Ascending aorta (tissue), 2 donors: ENCODE results near the gene FAM53B. TPM values are rescaled to one million over a fixed set of nuclear protein-coding genes. Genes with fewer than 3 reads are reported as not detected.

Experiments
- DNase-seq, 2 donors: peaks; one replicate each; pipeline ENCODE4 v3.0.0-alpha.2; 2019; ENCODE audit warnings: low spot score in 2 of 2
- H3K27ac ChIP-seq, 2 donors: fragments of 200-600 bp; sonication (generic); one replicate each; pipeline ENCODE4 v1.5.1; 2016 to 2017; ENCODE audit warnings: mild to moderate bottlenecking in 1 of 2
- H3K27me3 ChIP-seq: fragments of 200-600 bp; sonication (generic); one replicate; pipeline ENCODE4 v1.5.1; 2017
- H3K36me3 ChIP-seq, 2 donors: fragments of 200-600 bp; sonication (generic); one replicate each; pipeline ENCODE4 v1.5.1; 2016
- H3K4me1 ChIP-seq, 2 donors: fragments of 200-600 bp; sonication (generic); one replicate each; pipeline ENCODE4 v1.5.1; 2016 to 2017; ENCODE audit warnings: mild to moderate bottlenecking in 1 of 2
- H3K4me3 ChIP-seq, 2 donors: fragments of 200-600 bp; sonication (generic); one replicate each; pipeline ENCODE4 v1.5.1; 2016 to 2017; ENCODE audit warnings: mild to moderate bottlenecking in 1 of 2
- H3K9me3 ChIP-seq, 2 donors: fragments of 200-600 bp; sonication (generic); one replicate each; pipeline ENCODE4 v1.5.1; 2016
- CTCF ChIP-seq, 3 experiments: fragments of 200-600 bp in 2 of 3; fragments of 450-650 bp in 1 of 3; sonication (generic) in 2 of 3; IDR thresholded peaks; one replicate each; pipeline ENCODE4 v1.5.1; 2016 to 2019; ENCODE audit warnings: antibody characterized with exemption in 3 of 3, mild to moderate bottlenecking in 1 of 3, moderate library complexity in 1 of 3
- intact Hi-C: fragments of 100-400 bp; cut with DNase I; formaldehyde crosslinking; loops from one replicate; pipeline ENCODE4 v1.15.1; 2023
- total RNA-seq: library from RNA; depleted of rRNA; stranded (reverse); fragments of >200 nt; gene quantifications from one replicate; pipeline ENCODE4 v1.1.0, GENCODE V29; 2016

Gene FAM53B
- total RNA-seq, 1 donor from 2014 or later = 52.5 TPM

GRCh38 chr10:124683814-124684213 is 60.4 kb downstream of the FAM53B start:
- H3K9me3 ChIP-seq = no peaks in the 10 kb centered on the region
- H3K27ac ChIP-seq = peak overlapping the region in 1 of 2 donors; percentile 19
- no peak for TF ChIP-seq CTCF (IDR thresholded peaks at IDR 0.05)
- no peaks in the 10 kb centered on the region for H3K27me3 ChIP-seq
- H3K36me3 ChIP-seq = peaks cover 11 to 17% of the 10 kb centered on the region in 2 donors
- no peak overlapping the region for H3K4me3 ChIP-seq
- H3K4me1 ChIP-seq = peaks cover 0 to 12% of the 10 kb centered on the region in 2 donors
- intact Hi-C loops = no loop called here
- DNase-seq = no peak

- Histone ChIP-seq H3K27ac (no peak overlapping the region), H3K4me1 (peaks cover 3 to 14% of the 10 kb centered on the region in 2 donors), H3K27me3 (no peaks in the 10 kb centered on the region), H3K36me3 (peaks cover 11 to 23% of the 10 kb centered on the region in 2 donors), H3K4me3 (no peak overlapping the region), H3K9me3 (no peaks in the 10 kb centered on the region)
- no peak for TF ChIP-seq CTCF (IDR thresholded peaks at IDR 0.05)
- DNase-seq = no peak
- intact Hi-C loops = no loop called here
These were observed 62.3 kb downstream of the FAM53B start for GRCh38 chr10:124681626-124682552.

GRCh38 chr10:124681091-124681490 is 63.1 kb downstream of the FAM53B start:
- peaks cover 3 to 14% of the 10 kb centered on the region in 2 donors for H3K4me1 ChIP-seq
- no peak for TF ChIP-seq CTCF (IDR thresholded peaks at IDR 0.05)
- peaks cover 11 to 23% of the 10 kb centered on the region in 2 donors for H3K36me3 ChIP-seq
- no peaks in the 10 kb centered on the region for H3K27me3 ChIP-seq
- H3K27ac ChIP-seq = peak overlapping the region in 1 of 2 donors; percentile 19
- no peaks in the 10 kb centered on the region for H3K9me3 ChIP-seq
- intact Hi-C loops = no loop called here
- H3K4me3 ChIP-seq = no peak overlapping the region
- DNase-seq = no peak

- no peak for TF ChIP-seq CTCF (IDR thresholded peaks at IDR 0.05)
- peaks cover 3 to 14% of the 10 kb centered on the region in 2 donors for H3K4me1 ChIP-seq
- DNase-seq = peak; percentile 53 to 85
- H3K9me3 ChIP-seq = no peaks in the 10 kb centered on the region
- intact Hi-C loops = no loop called here
- H3K27ac ChIP-seq = peak overlapping the region in 1 of 2 donors; percentile 19
- H3K27me3 ChIP-seq = no peaks in the 10 kb centered on the region
- no peak overlapping the region for H3K4me3 ChIP-seq
- peaks cover 11 to 23% of the 10 kb centered on the region in 2 donors for H3K36me3 ChIP-seq
These were observed 63.5 kb downstream of the FAM53B start for GRCh38 chr10:124680675-124681074.

- Histone ChIP-seq H3K27ac (no peak overlapping the region), H3K4me1 (peaks cover 3 to 14% of the 10 kb centered on the region in 2 donors), H3K9me3 (no peaks in the 10 kb centered on the region), H3K27me3 (no peaks in the 10 kb centered on the region), H3K36me3 (peaks cover 11 to 23% of the 10 kb centered on the region in 2 donors), H3K4me3 (no peak overlapping the region)
- intact Hi-C loops = no loop called here
- no peak for DNase-seq
- TF ChIP-seq CTCF (IDR thresholded peaks at IDR 0.05) = no peak
These were observed 64.8 kb downstream of the FAM53B start for GRCh38 chr10:124679401-124679800.
